Effector memory CD8-positive, alpha-beta T cell (primary cell): ENCODE measurements around the gene TLL2.

Experiments
- ATAC-seq: fragments of 150-1000 bp; cut with Tn5 transposase; replicated peaks from 2 replicates; pipeline ENCODE4 v1.10.0; 2021; ENCODE audit warnings: mild to moderate bottlenecking, moderate library complexity
- DNase-seq, 3 experiments: peaks; one replicate each; pipeline ENCODE4 v3.0.0; 2021
- H3K27ac Mint-ChIP-seq, 2 donors: one replicate each; pipeline ENCODE4 v1.8.0; 2022; ENCODE audit warnings: mild to moderate bottlenecking in 2 of 2, mixed read lengths in 2 of 2, moderate library complexity in 2 of 2
- H3K27me3 Mint-ChIP-seq, 2 donors: one replicate each; pipeline ENCODE4 v1.8.0; 2022; ENCODE audit warnings: mixed read lengths in 2 of 2
- H3K36me3 Mint-ChIP-seq: one replicate; pipeline ENCODE4 v1.8.0; 2022; ENCODE audit warnings: mild to moderate bottlenecking, moderate library complexity, mixed read lengths; ENCODE audit not compliant: insufficient read depth
- H3K4me1 Mint-ChIP-seq, 2 donors: one replicate each; pipeline ENCODE4 v1.8.0; 2022; ENCODE audit warnings: low read depth in 2 of 2, mixed read lengths in 2 of 2
- H3K4me3 Mint-ChIP-seq, 2 donors: one replicate each; pipeline ENCODE4 v1.8.0; 2022; ENCODE audit warnings: mild to moderate bottlenecking in 2 of 2, mixed read lengths in 2 of 2, moderate library complexity in 2 of 2
- H3K9me3 Mint-ChIP-seq, 2 donors: one replicate each; pipeline ENCODE4 v1.8.0; 2022; ENCODE audit warnings: mixed read lengths in 2 of 2

TLL2 gene

GRCh38 chr10:96374985-96375830 is 138.5 kb downstream of the TLL2 start:
- Mint-ChIP-seq H3K27ac (no peak overlapping the region), H3K4me3 (peak overlapping the region; percentile 53 to 57), H3K9me3 (no peaks in the 10 kb centered on the region), H3K27me3 (peaks cover 46 to 80% of the 10 kb centered on the region in 2 donors), H3K36me3 (no peaks in the 10 kb centered on the region), H3K4me1 (peaks cover 0 to 10% of the 10 kb centered on the region in 2 donors)
- ATAC-seq (peak; percentile 86), DNase-seq (peak; percentile 56 to 71 (median 57))

GRCh38 chr10:96374639-96374984 is 139.1 kb downstream of the TLL2 start:
- no peak for ATAC-seq
- Mint-ChIP-seq H3K4me1 (peaks cover 0 to 10% of the 10 kb centered on the region in 2 donors), H3K36me3 (no peaks in the 10 kb centered on the region), H3K27ac (no peak overlapping the region), H3K27me3 (peaks cover 46 to 81% of the 10 kb centered on the region in 2 donors), H3K4me3 (peak overlapping the region; percentile 53 to 57), H3K9me3 (no peaks in the 10 kb centered on the region)
- no peak for DNase-seq

- DNase-seq (no peak), ATAC-seq (no peak)
- Mint-ChIP-seq H3K27ac (no peak overlapping the region), H3K9me3 (no peaks in the 10 kb centered on the region), H3K4me3 (peak overlapping the region; percentile 53 to 57), H3K36me3 (no peaks in the 10 kb centered on the region), H3K27me3 (peaks cover 46 to 78% of the 10 kb centered on the region in 2 donors), H3K4me1 (peaks cover 0 to 10% of the 10 kb centered on the region in 2 donors)
Observed at GRCh38 chr10:96374004-96374403, 139.7 kb downstream of the TLL2 start.

GRCh38 chr10:96371356-96371755 is 142.4 kb downstream of the TLL2 start:
- Mint-ChIP-seq H3K9me3 (no peaks in the 10 kb centered on the region), H3K4me1 (peaks cover 0 to 10% of the 10 kb centered on the region in 2 donors), H3K4me3 (no peak overlapping the region), H3K36me3 (no peaks in the 10 kb centered on the region), H3K27me3 (peaks cover 32 to 53% of the 10 kb centered on the region in 2 donors), H3K27ac (no peak overlapping the region)
- no peak for ATAC-seq
- DNase-seq = no peak

GRCh38 chr10:96370584-96371157 is 143.1 kb downstream of the TLL2 start:
- H3K4me3 Mint-ChIP-seq = no peak overlapping the region
- no peak overlapping the region for H3K27ac Mint-ChIP-seq
- peaks cover 0 to 8% of the 10 kb centered on the region in 2 donors for H3K4me1 Mint-ChIP-seq
- peaks cover 29 to 49% of the 10 kb centered on the region in 2 donors for H3K27me3 Mint-ChIP-seq
- ATAC-seq = peak; percentile 35
- H3K36me3 Mint-ChIP-seq = no peaks in the 10 kb centered on the region
- H3K9me3 Mint-ChIP-seq = no peaks in the 10 kb centered on the region
- peak; percentile 29 to 48 (median 46) for DNase-seq

GRCh38 chr10:96369890-96370583 is 143.7 kb downstream of the TLL2 start:
- no peak for DNase-seq
- no peak overlapping the region for H3K27ac Mint-ChIP-seq
- no peak for ATAC-seq

GRCh38 chr10:96368971-96369370 is 144.8 kb downstream of the TLL2 start:
- Mint-ChIP-seq H3K4me1 (peaks cover 0 to 2% of the 10 kb centered on the region in 2 donors), H3K4me3 (no peak overlapping the region), H3K36me3 (no peaks in the 10 kb centered on the region), H3K9me3 (no peaks in the 10 kb centered on the region), H3K27me3 (peaks cover 18 to 32% of the 10 kb centered on the region in 2 donors), H3K27ac (no peak overlapping the region)
- DNase-seq (no peak), ATAC-seq (no peak)

More at GRCh38 chr10:96369890-96370583, 143.7 kb downstream of the TLL2 start:
- Mint-ChIP-seq H3K27me3 (peaks cover 25 to 42% of the 10 kb centered on the region in 2 donors), H3K4me3 (no peak overlapping the region), H3K9me3 (no peaks in the 10 kb centered on the region), H3K4me1 (peaks cover 0 to 4% of the 10 kb centered on the region in 2 donors), H3K36me3 (no peaks in the 10 kb centered on the region)

GRCh38 chr10:96367470-96367869 is 146.3 kb downstream of the TLL2 start:
- H3K27ac Mint-ChIP-seq = no peak overlapping the region
- H3K4me1 Mint-ChIP-seq = peaks cover 0 to 2% of the 10 kb centered on the region in 2 donors
- no peaks in the 10 kb centered on the region for H3K36me3 Mint-ChIP-seq
- DNase-seq = no peak
- peaks cover 5 to 17% of the 10 kb centered on the region in 2 donors for H3K27me3 Mint-ChIP-seq
- H3K4me3 Mint-ChIP-seq = no peak overlapping the region
- H3K9me3 Mint-ChIP-seq = no peaks in the 10 kb centered on the region
- ATAC-seq = no peak

GRCh38 chr10:96366508-96366907 is 147.2 kb downstream of the TLL2 start:
- Mint-ChIP-seq H3K9me3 (no peaks in the 10 kb centered on the region), H3K4me1 (peaks cover 0 to 2% of the 10 kb centered on the region in 2 donors)
- no peak for ATAC-seq

GRCh38 chr10:96365571-96365970 is 148.2 kb downstream of the TLL2 start:
- DNase-seq (no peak), ATAC-seq (no peak)
- Mint-ChIP-seq H3K4me1 (peaks cover 0 to 2% of the 10 kb centered on the region in 2 donors), H3K9me3 (no peaks in the 10 kb centered on the region), H3K27me3 (peaks cover 2 to 7% of the 10 kb centered on the region in 2 donors), H3K4me3 (no peak overlapping the region), H3K27ac (no peak overlapping the region), H3K36me3 (no peaks in the 10 kb centered on the region)

More at GRCh38 chr10:96366508-96366907, 147.2 kb downstream of the TLL2 start:
- Mint-ChIP-seq H3K27ac (no peak overlapping the region), H3K27me3 (peaks cover 0 to 7% of the 10 kb centered on the region in 2 donors), H3K4me3 (no peak overlapping the region), H3K36me3 (no peaks in the 10 kb centered on the region)
- no peak for DNase-seq

GRCh38 chr10:96360766-96361165 is 153.0 kb downstream of the TLL2 start:
- ATAC-seq = no peak
- Mint-ChIP-seq H3K36me3 (no peaks in the 10 kb centered on the region), H3K9me3 (no peaks in the 10 kb centered on the region), H3K4me1 (no peaks in the 10 kb centered on the region), H3K27me3 (peaks cover 33 to 34% of the 10 kb centered on the region in 2 donors), H3K4me3 (no peak overlapping the region), H3K27ac (no peak overlapping the region)
- no peak for DNase-seq

- no peaks in the 10 kb centered on the region for H3K9me3 Mint-ChIP-seq
- no peak for ATAC-seq
- no peak overlapping the region for H3K4me3 Mint-ChIP-seq
- H3K4me1 Mint-ChIP-seq = no peaks in the 10 kb centered on the region
- no peak for DNase-seq
- H3K27me3 Mint-ChIP-seq = peaks cover 33 to 38% of the 10 kb centered on the region in 2 donors
- no peaks in the 10 kb centered on the region for H3K36me3 Mint-ChIP-seq
- H3K27ac Mint-ChIP-seq = no peak overlapping the region
Observed at GRCh38 chr10:96360331-96360730, 153.4 kb downstream of the TLL2 start.

GRCh38 chr10:96359616-96360015 is 154.1 kb downstream of the TLL2 start:
- no peaks in the 10 kb centered on the region for H3K36me3 Mint-ChIP-seq
- H3K9me3 Mint-ChIP-seq = no peaks in the 10 kb centered on the region
- no peak overlapping the region for H3K4me3 Mint-ChIP-seq
- H3K4me1 Mint-ChIP-seq = no peaks in the 10 kb centered on the region
- peaks cover 33 to 42% of the 10 kb centered on the region in 2 donors for H3K27me3 Mint-ChIP-seq
- no peak for ATAC-seq
- H3K27ac Mint-ChIP-seq = no peak overlapping the region
- DNase-seq = no peak
